Measurements from ENCODE around the gene DGKD.

DGKD gene

DNA sequence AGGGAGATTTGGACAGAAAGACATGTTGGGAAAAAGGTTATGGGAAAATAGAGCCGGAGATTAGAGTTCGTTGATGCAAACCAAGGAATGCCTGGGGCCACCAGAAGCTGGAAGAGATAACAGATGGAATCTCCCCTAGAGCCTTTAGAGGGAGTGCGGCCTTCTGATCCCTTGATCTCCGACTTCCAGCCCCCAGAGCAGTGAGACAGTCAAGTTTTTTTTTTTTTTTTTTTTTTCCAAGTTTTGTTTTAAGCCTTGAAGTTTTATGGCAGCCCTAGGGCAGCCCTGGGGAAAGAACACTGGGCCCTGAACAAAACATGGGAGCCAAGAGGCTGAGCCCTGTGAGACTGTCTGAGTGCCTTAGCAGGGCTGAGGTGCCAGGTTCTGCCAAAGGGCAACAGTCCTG, 6.5 kb downstream of the DGKD start:
- ATAC-seq = no peak
- TF ChIP-seq ZC3H10 (CRISPR knock-in tag; IDR thresholded peaks at IDR 0.05) (no peak), TOX (CRISPR knock-in tag; IDR thresholded peaks at IDR 0.05; ENCODE audit: borderline replicate concordance) (no peak), ZNF8 (CRISPR knock-in tag; IDR thresholded peaks at IDR 0.05) (no peak), ARNTL (CRISPR knock-in tag; IDR thresholded peaks at IDR 0.05; ENCODE audit: borderline replicate concordance, low read depth) (no peak), TCF4 (CRISPR knock-in tag; IDR thresholded peaks at IDR 0.05; ENCODE audit: borderline replicate concordance) (no peak), CREB5 (CRISPR knock-in tag; IDR thresholded peaks at IDR 0.05; ENCODE audit: low read depth) (no peak)
- TF ChIP-seq, protein P1, sequence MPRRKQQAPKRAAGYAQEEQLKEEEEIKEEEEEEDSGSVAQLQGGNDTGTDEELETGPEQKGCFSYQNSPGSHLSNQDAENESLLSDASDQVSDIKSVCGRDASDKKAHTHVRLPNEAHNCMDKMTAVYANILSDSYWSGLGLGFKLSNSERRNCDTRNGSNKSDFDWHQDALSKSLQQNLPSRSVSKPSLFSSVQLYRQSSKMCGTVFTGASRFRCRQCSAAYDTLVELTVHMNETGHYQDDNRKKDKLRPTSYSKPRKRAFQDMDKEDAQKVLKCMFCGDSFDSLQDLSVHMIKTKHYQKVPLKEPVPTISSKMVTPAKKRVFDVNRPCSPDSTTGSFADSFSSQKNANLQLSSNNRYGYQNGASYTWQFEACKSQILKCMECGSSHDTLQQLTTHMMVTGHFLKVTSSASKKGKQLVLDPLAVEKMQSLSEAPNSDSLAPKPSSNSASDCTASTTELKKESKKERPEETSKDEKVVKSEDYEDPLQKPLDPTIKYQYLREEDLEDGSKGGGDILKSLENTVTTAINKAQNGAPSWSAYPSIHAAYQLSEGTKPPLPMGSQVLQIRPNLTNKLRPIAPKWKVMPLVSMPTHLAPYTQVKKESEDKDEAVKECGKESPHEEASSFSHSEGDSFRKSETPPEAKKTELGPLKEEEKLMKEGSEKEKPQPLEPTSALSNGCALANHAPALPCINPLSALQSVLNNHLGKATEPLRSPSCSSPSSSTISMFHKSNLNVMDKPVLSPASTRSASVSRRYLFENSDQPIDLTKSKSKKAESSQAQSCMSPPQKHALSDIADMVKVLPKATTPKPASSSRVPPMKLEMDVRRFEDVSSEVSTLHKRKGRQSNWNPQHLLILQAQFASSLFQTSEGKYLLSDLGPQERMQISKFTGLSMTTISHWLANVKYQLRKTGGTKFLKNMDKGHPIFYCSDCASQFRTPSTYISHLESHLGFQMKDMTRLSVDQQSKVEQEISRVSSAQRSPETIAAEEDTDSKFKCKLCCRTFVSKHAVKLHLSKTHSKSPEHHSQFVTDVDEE (CRISPR knock-in tag; IDR thresholded peaks at IDR 0.05) = no peak

DNA sequence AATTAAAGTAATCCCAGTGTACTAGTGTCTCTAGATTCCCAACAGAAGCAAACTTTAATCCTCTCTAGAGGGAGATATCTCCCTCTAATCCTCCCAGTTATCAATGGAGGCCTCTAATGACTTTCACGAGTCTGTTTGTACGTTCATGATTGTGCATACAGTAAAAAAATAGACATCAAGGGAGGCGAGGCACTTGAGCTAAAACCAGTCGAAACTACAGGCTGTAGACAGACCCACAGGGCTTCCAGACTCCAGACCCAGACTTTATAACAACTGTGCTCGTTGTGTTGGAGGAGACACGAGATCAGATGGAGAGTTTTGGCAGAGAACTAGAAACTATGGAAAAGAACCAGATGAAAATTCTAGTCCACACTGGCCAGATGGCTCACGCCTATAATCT, 7.0 kb downstream of the DGKD start:
- TF ChIP-seq RARB (CRISPR knock-in tag; IDR thresholded peaks at IDR 0.05) (no peak), ZC3H10 (CRISPR knock-in tag; IDR thresholded peaks at IDR 0.05) (no peak), SNAI2 (CRISPR knock-in tag; IDR thresholded peaks at IDR 0.05) (no peak), CREB5 (CRISPR knock-in tag; IDR thresholded peaks at IDR 0.05; ENCODE audit: low read depth) (no peak), ZFP30 (CRISPR knock-in tag; IDR thresholded peaks at IDR 0.05) (no peak), GLIS3 (CRISPR knock-in tag; IDR thresholded peaks at IDR 0.05) (no peak), OSR1 (CRISPR knock-in tag; IDR thresholded peaks at IDR 0.05) (no peak), CSDC2 (CRISPR knock-in tag; IDR thresholded peaks at IDR 0.05) (no peak), ZNF565 (CRISPR knock-in tag; conservative IDR thresholded peaks at IDR 0.05; ENCODE audit: low read depth) (no peak)
- TF ChIP-seq, protein P1 (CRISPR knock-in tag; IDR thresholded peaks at IDR 0.05) = no peak
- no peak for ATAC-seq

DNA sequence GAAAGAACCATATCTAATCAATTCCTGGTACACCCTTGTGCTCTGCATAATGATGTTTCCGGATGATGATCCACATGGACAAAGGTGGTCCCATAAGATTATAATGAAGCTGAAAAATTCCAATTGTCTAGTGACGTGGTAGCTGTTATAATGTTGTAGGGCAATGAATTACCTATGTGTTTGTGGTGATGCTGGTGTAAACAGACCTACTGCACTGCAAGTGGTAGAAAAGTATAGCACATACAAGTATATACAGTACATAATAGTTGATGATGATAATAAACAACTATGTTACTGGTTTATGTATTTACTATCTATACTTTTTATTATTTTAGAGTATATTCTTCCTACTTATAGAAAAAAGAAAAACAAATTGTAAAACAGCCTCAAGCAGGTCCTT, 8.4 kb downstream of the DGKD start:
- ATAC-seq = no peak
- TF ChIP-seq ZFP30 (CRISPR knock-in tag; IDR thresholded peaks at IDR 0.05) = no peak
- no peak for TF ChIP-seq ARNTL (CRISPR knock-in tag; IDR thresholded peaks at IDR 0.05; ENCODE audit: borderline replicate concordance, low read depth)
- TF ChIP-seq ZFP3 (CRISPR knock-in tag; IDR thresholded peaks at IDR 0.05) = no peak
- TF ChIP-seq CSDC2 (CRISPR knock-in tag; IDR thresholded peaks at IDR 0.05) = no peak
- TF ChIP-seq, protein P2, sequence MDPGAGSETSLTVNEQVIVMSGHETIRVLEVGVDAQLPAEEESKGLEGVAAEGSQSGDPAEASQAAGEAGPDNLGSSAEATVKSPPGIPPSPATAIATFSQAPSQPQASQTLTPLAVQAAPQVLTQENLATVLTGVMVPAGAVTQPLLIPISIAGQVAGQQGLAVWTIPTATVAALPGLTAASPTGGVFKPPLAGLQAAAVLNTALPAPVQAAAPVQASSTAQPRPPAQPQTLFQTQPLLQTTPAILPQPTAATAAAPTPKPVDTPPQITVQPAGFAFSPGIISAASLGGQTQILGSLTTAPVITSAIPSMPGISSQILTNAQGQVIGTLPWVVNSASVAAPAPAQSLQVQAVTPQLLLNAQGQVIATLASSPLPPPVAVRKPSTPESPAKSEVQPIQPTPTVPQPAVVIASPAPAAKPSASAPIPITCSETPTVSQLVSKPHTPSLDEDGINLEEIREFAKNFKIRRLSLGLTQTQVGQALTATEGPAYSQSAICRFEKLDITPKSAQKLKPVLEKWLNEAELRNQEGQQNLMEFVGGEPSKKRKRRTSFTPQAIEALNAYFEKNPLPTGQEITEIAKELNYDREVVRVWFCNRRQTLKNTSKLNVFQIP (CRISPR knock-in tag; IDR thresholded peaks at IDR 0.05; ENCODE audit: borderline replicate concordance, low read depth) = no peak
- no peak for TF ChIP-seq CREB5 (CRISPR knock-in tag; IDR thresholded peaks at IDR 0.05; ENCODE audit: low read depth)
- no peak for TF ChIP-seq RARB (CRISPR knock-in tag; IDR thresholded peaks at IDR 0.05)
- no peak for TF ChIP-seq ZNF8 (CRISPR knock-in tag; IDR thresholded peaks at IDR 0.05)
- no peak for TF ChIP-seq ZNF565 (CRISPR knock-in tag; conservative IDR thresholded peaks at IDR 0.05; ENCODE audit: low read depth)
- no peak for TF ChIP-seq PPARA (CRISPR knock-in tag; IDR thresholded peaks at IDR 0.05; ENCODE audit: borderline replicate concordance)
- TF ChIP-seq GLIS3 (CRISPR knock-in tag; IDR thresholded peaks at IDR 0.05) = no peak

Measured in SK-N-SH treated with all-trans-retinoic acid at 6 μM for 48 hours (cell line).